HEK293 (cell line): ENCODE results near the gene GLB1L.

Experiments
- ATF2 ChIP-seq: fragments of 450-650 bp; formaldehyde crosslinking; IDR thresholded peaks from 2 replicates; pipeline ENCODE4 v1.5.1; 2016; ENCODE audit warnings: missing biosample characterization, missing genetic modification characterization, low read depth
- CTCF ChIP-seq: fragments of 450-650 bp; formaldehyde crosslinking; IDR thresholded peaks from 2 replicates; pipeline ENCODE4 v1.5.1; 2016; ENCODE audit warnings: missing biosample characterization, missing genetic modification characterization
- PATZ1 ChIP-seq: fragments of 450-650 bp; formaldehyde crosslinking; IDR thresholded peaks from 2 replicates; pipeline ENCODE4 v1.5.1; 2016; ENCODE audit warnings: missing biosample characterization, missing genetic modification characterization
- ZBTB8A ChIP-seq: fragments of 450-650 bp; formaldehyde crosslinking; IDR thresholded peaks from 2 replicates; pipeline ENCODE4 v1.5.1; 2016; ENCODE audit warnings: missing biosample characterization, missing genetic modification characterization
- ZNF266 ChIP-seq: fragments of 450-650 bp; formaldehyde crosslinking; IDR thresholded peaks from 2 replicates; pipeline ENCODE4 v1.5.1; 2016; ENCODE audit warnings: missing biosample characterization, missing genetic modification characterization, low read depth
- ZNF274 ChIP-seq, 2 experiments: fragments of 200-500 bp in 1 of 2; fragments of 450-650 bp in 1 of 2; sonication (Bioruptor generic) in 1 of 2; formaldehyde crosslinking in 1 of 2; IDR thresholded peaks; 2 replicates each; pipeline versions ENCODE4 v1.5.1 to v1.6.1; 2014 to 2016; ENCODE audit warnings: borderline replicate concordance in 1 of 2, inconsistent platforms in 1 of 2, low read length in 1 of 2, missing biosample characterization in 1 of 2, missing genetic modification characterization in 1 of 2
- ZNF37A ChIP-seq: fragments of 450-650 bp; IDR thresholded peaks from 2 replicates; pipeline ENCODE4 v1.5.1; 2018; ENCODE audit warnings: missing biosample characterization, missing genetic modification characterization
- ZNF513 ChIP-seq: fragments of 450-650 bp; IDR thresholded peaks from 2 replicates; pipeline ENCODE4 v1.5.1; 2018; ENCODE audit warnings: missing biosample characterization, missing genetic modification characterization
- ZNF670 ChIP-seq: fragments of 450-650 bp; formaldehyde crosslinking; IDR thresholded peaks from 2 replicates; pipeline ENCODE4 v1.5.1; 2016; ENCODE audit warnings: missing biosample characterization, missing genetic modification characterization, low read depth

- TF ChIP-seq ATF2 (tag by site-specific recombination) (no peak), CTCF (tag by site-specific recombination) (no peak), ZNF513 (tag by site-specific recombination) (no peak), ZBTB8A (tag by site-specific recombination) (no peak), ZNF266 (tag by site-specific recombination) (no peak), ZNF670 (tag by site-specific recombination) (no peak), ZNF37A (tag by site-specific recombination) (no peak), ZNF274 (IDR thresholded peaks at IDR 0.05; ENCODE audit: low read length) (no peak), ZNF274 (tag by site-specific recombination; IDR thresholded peaks at IDR 0.05; ENCODE audit: borderline replicate concordance) (no peak), PATZ1 (tag by site-specific recombination) (no peak)
Measured at GRCh38 chr2:219204425-219205164, 40.6 kb downstream of the GLB1L start.
